GM18867 (cell line): ENCODE results near the gene COL25A1.

Experiments used
- ATAC-seq: cut with Tn5 transposase; IDR thresholded peaks from one replicate; pipeline ENCODE4 v1.9.1; 2021; ENCODE audit warnings: mild to moderate bottlenecking, moderate library complexity; ENCODE audit not compliant: unreplicated experiment

The COL25A1 gene

DNA sequence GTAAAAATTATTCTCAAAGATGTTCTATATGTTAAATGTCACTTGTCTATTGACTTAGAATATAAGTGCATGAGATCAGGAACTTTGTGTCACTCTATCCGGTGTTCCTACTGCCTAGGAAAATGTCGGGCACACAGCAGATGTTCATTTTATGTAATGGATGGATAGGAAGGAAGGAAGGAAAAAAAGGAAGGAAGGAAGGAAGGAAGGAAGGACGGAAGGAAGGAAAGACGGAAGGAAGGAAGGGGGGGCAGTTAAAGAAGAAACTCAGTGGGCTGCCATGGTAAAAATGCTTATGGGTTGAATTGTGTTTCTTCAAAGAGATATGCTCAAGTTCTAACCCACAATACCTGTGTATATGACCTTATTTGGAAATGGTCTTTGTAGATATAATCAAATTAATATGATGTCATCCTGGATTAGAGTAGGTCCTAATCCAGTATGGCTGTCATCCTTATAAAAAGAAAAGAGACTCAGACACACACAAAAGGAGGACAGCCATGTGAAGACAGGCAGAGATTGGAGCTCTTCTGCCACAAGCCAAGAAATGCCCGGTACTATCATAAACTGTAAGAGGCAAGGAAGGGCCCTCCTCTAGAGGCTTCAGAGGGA lies 86.3 kb downstream of the COL25A1 start:
- ATAC-seq = no peak

DNA sequence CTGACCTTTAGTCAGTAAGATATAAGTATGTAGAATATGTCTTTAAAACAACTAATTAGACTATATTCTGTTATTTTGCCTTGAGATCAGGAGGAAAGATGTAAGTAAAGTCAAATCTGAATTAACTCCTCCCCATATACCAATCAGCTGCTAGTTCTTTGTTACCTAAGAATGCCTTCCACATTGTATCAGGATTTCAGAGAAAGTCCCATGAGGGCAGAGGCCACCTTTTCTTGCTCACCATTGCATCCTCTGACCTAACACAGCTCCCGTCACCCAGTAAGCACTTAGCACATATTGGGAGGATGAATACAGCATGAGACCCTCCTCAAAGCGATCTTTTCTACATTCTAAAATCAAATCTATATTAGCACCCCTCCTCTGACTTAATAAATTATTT lies 87.0 kb downstream of the COL25A1 start:
- ATAC-seq = no peak

DNA sequence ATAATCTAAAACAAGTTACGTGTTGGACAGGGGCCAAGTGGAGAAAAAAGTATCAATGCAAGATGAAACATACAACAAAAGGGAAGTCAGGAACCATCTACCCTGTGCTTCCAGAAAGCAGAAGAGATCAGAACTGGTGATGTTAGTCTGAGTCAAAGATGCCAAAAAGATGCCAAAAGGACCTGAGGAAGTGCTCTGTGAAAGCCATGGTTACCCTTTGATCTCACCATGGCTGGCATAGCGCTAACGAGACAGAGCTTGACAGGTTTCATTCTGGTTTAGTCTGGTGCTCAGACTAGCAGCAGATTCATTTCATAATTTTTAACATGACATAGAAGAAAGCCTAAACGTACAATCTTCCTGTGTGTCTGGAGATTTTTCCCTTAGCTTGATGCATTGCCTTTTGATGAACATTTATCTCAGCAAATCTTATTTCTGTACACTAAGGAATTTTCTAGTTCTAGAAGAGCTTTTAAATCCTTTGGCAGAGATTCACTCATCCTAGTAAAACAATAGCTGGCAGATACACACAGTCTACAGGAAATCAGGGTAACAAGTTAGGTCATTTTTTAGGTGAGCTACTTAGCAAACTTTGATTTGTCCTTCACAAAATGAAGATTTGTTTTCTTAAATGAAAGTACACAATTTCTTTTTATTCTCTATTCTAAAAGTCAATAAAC lies 87.7 kb downstream of the COL25A1 start:
- no peak for ATAC-seq

DNA sequence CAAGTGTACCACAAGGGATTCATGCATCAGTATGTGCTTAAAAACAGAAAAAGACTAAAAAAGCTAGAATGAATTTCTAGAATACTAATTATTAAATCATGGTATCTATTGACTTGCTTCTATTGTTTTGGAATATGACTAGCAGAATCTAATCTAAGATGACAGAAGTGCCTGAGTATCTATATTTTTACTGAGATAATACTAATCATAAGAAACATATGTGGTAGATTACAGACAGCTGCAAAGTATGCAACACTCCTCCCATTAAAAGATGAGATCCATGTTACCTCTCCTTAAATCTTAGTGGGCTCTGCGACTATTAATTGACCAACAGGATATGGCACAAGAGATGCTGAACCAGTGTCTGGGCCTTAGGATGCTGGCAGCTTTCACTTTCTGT lies 89.4 kb downstream of the COL25A1 start:
- no peak for ATAC-seq

DNA sequence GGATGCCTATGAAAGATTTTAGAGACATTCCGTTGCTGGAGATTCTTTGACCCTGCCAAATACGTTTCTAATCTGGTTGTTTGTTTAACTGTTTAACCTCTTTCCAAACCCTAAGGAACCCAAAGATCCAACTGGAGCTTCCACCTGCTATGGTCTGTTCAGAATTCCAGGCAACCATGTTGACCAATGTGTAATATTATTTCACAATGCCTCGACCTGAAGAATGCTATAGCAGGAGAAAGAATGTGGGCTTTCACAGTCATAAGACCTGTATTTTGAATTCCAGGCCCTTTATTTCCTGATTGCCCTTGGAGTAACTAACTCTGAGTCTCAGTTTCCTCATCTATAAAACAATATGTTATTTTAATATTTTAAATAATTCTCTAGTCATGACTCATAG lies 90.8 kb downstream of the COL25A1 start:
- no peak for ATAC-seq

DNA sequence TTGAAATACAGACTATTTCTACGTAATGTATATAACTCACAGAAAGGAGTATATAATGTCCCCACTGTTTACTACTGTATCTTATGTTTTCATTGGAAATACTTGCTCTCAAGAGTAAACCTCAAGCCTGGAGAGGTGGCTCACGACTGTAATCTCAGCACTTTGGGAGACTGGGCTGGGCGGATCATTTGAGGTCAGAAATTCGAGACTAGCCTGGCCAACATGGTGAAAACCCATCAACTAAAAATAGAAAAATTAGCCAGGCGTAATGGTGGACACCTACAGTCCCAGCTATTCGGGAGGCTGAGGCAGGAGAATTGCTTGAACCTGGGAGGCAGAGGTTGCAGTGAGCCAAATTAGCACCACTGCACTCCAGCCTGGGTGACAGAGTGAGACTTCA lies 92.8 kb downstream of the COL25A1 start:
- ATAC-seq = no peak

DNA sequence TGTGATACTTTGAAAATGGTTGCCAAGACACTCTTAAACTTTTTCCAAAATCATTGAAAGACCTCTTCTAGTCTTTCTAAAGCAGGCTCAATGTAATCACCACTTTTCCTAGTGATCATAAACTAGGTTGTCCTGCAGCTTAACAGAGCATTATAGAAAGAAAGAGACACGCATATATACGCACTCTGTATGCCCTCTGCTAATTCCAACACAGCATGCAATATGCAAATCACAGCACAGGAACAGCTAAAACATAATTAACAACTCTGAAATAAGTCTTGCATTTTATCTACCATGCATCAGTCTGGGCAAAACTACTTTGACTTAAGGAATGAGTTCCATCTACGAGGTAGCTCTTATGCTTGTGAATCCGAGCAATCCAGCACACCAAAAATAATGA lies 94.6 kb downstream of the COL25A1 start:
- ATAC-seq = no peak

DNA sequence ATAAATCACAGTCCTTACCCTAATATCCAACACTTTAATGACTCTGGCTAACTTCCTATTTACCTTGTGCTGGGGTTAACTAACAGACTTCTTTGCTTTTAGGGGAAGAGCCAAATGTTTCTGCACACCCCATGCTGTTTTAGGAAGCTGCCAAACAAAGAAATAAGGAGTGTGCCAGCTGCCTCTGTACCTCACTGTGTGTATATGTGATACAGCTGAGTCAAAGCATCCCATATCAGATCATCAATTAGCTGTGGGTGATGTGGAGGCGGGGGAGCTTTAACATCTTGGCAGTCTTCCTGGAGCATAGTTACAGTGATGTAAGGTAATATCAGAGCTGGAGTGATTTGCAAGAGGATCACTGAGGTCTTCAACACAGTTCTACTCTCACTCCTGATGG lies 95.4 kb downstream of the COL25A1 start:
- ATAC-seq = no peak

DNA sequence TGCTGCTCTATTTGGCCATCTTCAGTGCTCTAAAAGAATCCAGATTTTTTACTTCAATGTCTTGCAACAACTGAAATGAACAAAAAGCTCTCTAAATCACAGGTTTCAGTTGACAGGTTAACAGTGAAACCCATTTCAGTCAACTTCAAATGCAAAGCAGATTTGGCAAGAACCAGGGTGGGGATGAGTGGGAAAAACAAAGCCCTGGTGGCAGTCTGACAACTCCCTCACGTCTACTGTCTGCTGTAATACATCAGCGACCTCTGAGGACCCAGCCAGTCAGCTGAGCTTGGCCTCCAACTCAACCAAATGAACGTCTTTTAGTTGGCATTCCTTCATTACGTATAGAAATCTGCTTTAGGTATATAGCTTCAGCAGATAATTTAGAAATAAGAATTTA lies 95.8 kb downstream of the COL25A1 start:
- no peak for ATAC-seq

DNA sequence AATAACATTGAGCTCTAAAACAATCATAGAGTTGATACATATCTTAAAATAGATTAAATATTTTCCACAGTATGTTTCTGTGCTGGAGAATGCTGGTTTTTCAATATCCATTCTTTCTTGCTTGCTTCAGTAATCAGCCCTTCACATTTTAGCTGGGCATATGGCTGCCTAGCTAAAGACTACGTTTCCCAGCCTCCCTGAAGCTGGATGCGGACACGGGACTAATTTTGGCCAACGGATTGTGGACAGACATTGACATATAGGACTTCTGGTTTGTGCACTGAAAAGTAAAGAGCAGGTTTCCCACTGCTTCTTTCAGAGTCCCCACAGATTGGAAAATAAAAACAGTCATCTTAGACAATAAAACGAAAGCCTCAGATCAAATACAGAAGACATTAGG lies 97.3 kb downstream of the COL25A1 start:
- no peak for ATAC-seq

DNA sequence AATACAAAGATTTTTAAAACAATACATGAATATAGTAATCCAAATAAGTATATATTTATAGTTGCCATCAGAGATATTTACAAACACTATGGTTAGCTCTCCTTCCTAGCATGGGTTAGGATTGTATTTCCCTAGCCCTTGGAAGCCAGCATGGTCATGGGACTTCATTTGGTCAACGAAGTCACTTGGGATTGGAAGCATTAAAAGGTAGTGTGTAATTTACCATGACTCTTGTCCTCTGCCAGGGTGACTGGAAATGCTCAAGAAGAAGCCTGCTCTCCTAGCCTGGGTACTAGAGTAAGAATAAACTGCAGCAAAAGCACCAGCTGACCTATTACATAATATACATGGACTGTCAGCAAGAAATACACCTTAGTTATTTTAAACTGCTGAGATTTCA lies 102.9 kb downstream of the COL25A1 start:
- no peak for ATAC-seq

DNA sequence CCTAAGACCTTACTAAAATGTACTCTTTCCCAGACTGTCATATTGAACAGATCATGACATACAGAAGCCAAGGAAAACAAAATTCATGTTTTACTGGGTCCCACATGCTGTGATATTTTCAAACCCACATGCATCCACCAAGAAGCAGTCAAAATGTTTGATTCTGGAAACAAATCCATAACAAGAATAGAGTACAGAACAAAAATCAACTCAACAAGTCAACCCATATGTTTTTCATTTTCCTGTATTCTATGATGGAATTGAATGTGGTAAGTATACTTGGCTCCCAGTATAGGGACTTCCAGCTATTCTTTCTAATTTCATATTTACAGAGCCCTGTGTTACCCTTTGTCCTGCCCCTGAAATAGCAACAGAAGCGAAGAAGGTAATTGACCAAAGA lies 106.8 kb downstream of the COL25A1 start:
- no peak for ATAC-seq

DNA sequence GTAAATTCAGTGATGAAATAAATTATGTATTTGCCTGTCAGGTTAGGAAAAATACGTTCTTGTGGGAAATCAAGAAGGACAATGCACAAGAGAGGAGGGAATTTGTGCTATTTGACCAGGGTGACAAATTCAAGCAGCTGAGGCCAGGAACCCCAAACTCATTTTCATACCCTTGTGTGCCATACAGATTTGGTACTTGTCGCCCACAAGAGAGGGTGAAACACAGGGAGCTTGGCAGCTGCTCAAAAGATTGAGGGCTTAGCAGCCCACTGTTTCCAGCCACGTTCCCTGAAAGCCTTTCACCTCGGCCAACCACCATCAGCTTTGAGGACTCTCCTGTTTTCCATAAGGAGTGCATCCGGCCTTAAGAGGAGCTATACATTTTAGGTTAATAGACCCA lies 111.2 kb downstream of the COL25A1 start:
- no peak for ATAC-seq

DNA sequence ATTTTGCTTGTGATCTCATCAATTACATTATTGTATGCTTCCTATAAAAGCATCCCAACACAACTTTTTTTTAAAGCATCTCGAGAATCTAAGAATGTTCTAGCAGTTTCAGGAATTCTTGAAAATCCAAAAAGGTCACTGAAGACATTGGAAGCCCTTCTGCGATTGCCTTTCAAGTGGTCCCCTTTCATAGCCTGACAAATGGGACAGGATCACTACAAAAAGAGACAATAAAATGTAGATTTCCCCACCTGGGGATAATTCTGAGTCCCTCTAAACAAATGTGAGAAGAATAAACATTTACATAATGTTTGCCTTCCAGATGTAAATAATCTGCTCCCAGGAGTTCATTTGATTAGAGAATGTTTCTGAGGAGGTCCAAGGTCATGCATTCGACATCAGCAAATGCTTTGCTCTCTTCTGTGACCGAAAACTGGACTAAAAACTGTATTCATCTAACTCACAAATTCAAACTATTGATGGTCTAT lies 116.0 kb downstream of the COL25A1 start:
- ATAC-seq = no peak

DNA sequence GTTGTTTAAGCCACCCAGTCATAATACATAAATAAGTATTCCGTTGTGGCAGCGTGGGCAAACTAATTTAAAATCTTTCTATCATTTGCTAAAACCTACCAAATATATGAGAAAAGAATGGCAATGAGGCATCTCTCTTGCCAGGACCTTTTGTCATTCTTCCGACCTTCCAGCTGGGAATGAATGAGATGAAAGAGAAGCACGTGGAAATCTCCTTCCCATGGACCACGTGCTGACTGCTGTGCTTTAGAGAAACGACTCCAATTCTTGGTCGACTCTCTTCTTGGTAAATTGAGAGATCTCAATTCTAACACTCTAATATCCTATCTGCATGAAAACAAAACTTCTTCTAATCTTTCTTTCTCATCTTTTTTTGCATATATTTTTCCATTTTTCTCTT lies 116.5 kb downstream of the COL25A1 start:
- no peak for ATAC-seq

DNA sequence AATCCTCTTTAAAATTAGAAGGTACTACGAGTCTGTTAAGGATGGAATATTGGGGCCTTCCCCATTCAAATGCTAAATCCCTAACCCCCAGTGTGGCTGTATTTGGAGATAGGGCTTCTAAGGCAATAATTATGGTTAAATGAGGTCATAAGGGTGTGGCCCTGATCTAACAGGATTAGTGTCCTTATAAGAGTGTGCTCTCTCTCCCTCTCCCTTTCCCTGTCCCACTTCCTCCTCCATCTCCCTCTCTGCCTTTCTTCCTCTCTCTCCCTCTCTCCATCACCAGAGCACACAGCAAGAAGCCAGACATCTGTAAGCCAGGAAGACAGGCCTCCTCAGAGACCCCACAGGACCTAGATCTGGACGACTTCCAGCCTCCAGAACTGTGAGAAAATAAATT lies 116.9 kb downstream of the COL25A1 start:
- no peak for ATAC-seq

DNA sequence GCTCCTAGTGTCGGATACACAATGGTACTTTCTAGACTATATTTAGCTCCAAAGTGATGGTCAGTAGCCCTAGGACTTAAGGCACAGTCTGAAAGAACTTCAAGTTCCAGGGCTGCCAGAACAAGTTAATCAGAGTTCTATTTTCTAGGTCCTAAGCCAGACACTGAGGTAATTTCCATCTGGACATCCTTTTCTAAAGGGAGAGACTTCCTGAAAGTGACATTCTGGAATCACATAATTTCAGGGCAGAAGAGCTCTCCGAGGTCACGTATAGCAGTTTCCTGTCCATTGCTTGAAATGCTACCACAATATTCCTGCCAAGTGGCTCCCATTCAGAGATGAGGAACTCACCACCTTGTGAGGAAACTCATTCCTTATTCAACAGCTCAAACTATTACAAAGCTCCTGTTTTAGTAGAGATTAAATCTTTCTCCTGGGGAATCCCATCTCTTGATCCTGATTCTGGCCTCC lies 117.9 kb downstream of the COL25A1 start:
- ATAC-seq = no peak

DNA sequence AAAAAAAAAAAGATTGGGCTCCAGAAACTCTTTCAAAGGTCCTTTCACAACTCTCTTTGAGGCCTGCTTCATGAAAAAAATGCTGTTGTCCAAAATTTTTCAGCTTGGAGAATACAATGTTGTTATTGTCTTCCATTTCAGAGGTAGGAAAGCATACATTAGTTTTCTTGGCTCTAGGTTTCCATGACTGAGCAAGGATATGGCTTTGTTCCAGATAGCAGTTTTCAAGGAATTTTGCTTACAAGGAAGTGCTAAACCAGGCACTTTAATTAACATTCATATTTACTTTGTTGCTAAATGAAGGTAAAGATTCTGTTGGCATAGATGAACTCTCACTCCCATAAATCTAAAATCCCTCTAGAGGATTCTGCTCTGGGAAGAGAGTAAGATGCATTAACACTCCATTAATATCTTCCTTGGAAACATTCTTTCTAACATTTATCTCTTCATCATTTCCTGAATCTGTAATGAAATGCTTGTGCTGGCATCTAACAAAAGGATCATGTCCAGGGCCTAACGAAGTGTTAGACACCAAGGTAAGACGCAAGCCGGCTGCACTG lies 118.4 kb downstream of the COL25A1 start:
- no peak for ATAC-seq

DNA sequence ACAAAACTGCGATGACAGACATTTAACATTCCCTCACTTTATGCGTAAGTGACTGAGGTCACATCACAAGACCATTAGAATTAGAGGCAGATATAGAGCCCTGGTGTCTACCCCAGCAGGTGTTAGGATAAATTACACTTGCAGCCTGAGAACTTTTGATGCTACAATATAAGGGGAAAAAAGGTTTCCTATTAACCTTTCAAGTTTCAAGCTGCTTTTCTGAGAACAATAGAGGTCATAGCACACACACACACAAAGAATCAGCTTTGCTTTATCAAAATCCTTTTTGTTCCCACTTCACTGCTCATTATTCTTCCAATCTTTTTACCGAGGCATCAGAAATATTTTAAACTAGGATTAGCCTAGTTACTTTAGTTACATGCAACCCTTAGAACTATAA lies 119.8 kb downstream of the COL25A1 start:
- ATAC-seq = no peak

DNA sequence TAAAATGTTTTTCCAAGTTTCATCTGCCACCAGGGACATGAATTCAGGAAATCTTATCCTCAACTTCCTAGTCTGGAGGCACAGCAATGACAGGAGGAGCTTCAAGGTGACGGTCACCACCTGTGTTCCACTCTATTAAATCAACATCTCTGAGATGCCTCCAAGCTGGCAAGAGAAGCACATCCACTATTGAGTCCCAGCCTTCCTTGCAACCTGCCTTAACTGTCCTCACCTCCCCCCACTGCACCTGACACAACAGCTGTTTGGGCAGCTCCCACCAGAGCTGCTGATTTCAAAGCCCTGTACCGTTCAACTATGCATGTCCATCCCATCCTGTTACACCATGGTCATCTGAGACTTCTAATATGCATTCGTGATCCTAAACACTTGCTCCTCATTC lies 123.4 kb downstream of the COL25A1 start:
- no peak for ATAC-seq

DNA sequence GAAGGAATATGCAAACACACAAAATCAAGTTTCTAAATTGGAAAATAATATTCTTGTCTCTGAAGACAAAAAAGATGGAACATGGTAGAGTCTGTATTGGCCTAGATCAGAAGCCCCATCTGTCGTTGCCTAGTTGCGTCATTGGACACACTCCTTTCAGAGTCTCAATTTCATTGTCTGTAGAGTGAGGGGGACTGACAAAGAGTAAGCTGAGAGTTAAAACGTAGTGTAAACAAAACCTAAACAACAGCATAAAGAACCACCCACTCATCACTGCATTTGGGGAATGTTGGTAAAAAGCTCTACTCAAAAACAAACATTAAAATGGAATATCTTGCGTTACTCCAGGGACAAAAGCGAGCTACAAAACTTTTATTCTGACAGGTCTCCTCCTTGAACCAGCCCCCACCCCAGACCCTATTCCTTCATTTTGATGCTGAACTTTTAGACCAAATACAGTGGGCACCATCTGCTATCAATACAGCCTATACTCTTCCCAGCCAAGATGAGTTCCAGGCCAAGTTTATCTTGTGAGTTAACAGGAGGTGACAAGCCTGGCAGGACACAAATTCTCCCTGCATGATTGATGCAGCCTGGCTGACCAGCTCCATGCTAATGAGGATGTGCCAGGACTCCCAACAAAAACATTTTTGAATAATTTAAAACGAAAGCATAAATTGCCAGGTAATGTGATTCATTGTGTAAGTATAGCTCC lies 125.2 kb downstream of the COL25A1 start:
- ATAC-seq = no peak
